ENCODE data around the gene EXO1.

GRCh38 chr1:241834733-241835377 is 13.1 kb upstream of the EXO1 start:
- TF ChIP-seq, protein P1, sequence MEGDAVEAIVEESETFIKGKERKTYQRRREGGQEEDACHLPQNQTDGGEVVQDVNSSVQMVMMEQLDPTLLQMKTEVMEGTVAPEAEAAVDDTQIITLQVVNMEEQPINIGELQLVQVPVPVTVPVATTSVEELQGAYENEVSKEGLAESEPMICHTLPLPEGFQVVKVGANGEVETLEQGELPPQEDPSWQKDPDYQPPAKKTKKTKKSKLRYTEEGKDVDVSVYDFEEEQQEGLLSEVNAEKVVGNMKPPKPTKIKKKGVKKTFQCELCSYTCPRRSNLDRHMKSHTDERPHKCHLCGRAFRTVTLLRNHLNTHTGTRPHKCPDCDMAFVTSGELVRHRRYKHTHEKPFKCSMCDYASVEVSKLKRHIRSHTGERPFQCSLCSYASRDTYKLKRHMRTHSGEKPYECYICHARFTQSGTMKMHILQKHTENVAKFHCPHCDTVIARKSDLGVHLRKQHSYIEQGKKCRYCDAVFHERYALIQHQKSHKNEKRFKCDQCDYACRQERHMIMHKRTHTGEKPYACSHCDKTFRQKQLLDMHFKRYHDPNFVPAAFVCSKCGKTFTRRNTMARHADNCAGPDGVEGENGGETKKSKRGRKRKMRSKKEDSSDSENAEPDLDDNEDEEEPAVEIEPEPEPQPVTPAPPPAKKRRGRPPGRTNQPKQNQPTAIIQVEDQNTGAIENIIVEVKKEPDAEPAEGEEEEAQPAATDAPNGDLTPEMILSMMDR (conservative IDR thresholded peaks at IDR 0.05; ENCODE audit: low read length), result peak; percentile 60
- no peak for TF ChIP-seq EZH2phosphoT487 (IDR thresholded peaks at IDR 0.05; ENCODE audit: borderline replicate concordance)

Data from Loucy (cell line).